IMR-90 (cell line): ENCODE measurements around the gene ANO10. TPM values are rescaled to one million over a fixed set of nuclear protein-coding genes. Genes with fewer than 3 reads are reported as not detected.

ENCODE experiments used
- ATAC-seq: fragments of 200-7000 bp; cut with Tn5 transposase; 2 replicates; pipeline ENCODE4 v1.9.1; 2020; ENCODE audit warnings: low read depth, mild to moderate bottlenecking, moderate library complexity
- BruUV-seq: library from RNA; stranded (reverse); fragments of 400-500 nt; replicated peaks from 2 replicates; lab custom pipeline; 2021; lab: Mats Ljungman, UMichigan
- CTCF ChIA-PET: fragments of 300-600 bp; formaldehyde crosslinking; extraction: SDS; loops from one replicate; lab custom pipeline; 2021; ENCODE audit warnings: antibody characterized with exemption; lab: Yijun Ruan, JAX
- POLR2A ChIA-PET: fragments of 300-600 bp; sonication (Branson Sonifier 250); formaldehyde crosslinking; loops from one replicate; lab custom pipeline; 2022; ENCODE audit warnings: antibody characterized with exemption; ENCODE audit not compliant: unreplicated experiment; lab: Charles Lee
- DNase-seq: peaks from one replicate; pipeline ENCODE4 v3.0.0; 2013
- H2AFZ ChIP-seq: replicated peaks from 2 replicates; pipeline ENCODE3; 2013; ENCODE audit warnings: low read length, mild to moderate bottlenecking; ENCODE audit not compliant: poor library complexity
- H2AK5ac ChIP-seq: 2 replicates; pipeline ENCODE4 v1.6.1; 2013; ENCODE audit warnings: low read depth, low read length, inconsistent platforms
- H2AK9ac ChIP-seq: replicated peaks from 2 replicates; pipeline ENCODE3; 2013; ENCODE audit warnings: mild to moderate bottlenecking, low read depth, low read length, moderate library complexity; ENCODE audit not compliant: poor library complexity
- H2BK120ac ChIP-seq: 2 replicates; pipeline ENCODE4 v1.6.1; 2013; ENCODE audit warnings: low read depth, low read length, inconsistent platforms
- H2BK15ac ChIP-seq: 3 replicates; pipeline ENCODE4 v1.6.1; 2013; ENCODE audit warnings: low read depth, low read length, inconsistent platforms
- H2BK20ac ChIP-seq: 2 replicates; pipeline ENCODE4 v1.6.1; 2013; ENCODE audit warnings: low read depth, mild to moderate bottlenecking, inconsistent platforms, low read length, moderate library complexity
- H2BK5ac ChIP-seq: 2 replicates; pipeline ENCODE4 v1.6.1; 2013; ENCODE audit warnings: mild to moderate bottlenecking, low read depth, low read length, inconsistent platforms; ENCODE audit not compliant: poor library complexity, severe bottlenecking
- H3K14ac ChIP-seq: replicated peaks from 2 replicates; pipeline ENCODE4 v1.6.1; 2013; ENCODE audit warnings: low read depth, low read length, inconsistent platforms
- H3K18ac ChIP-seq: 2 replicates; pipeline ENCODE4 v1.6.1; 2013; ENCODE audit warnings: low read depth, low read length, control low read depth
- H3K23ac ChIP-seq: 2 replicates; pipeline ENCODE4 v1.6.1; 2013; ENCODE audit warnings: low read depth, low read length, inconsistent platforms
- H3K27ac ChIP-seq: 2 replicates; pipeline ENCODE4 v1.5.1; 2013; ENCODE audit warnings: mild to moderate bottlenecking, control low read depth, low read length; ENCODE audit not compliant: insufficient read depth
- H3K27me3 ChIP-seq: 2 replicates; pipeline ENCODE4 v1.6.1; 2013; ENCODE audit warnings: low read length; ENCODE audit not compliant: control insufficient read depth, insufficient read depth
- H3K36me3 ChIP-seq: 2 replicates; pipeline ENCODE4 v1.6.1; 2013; ENCODE audit warnings: low read length, mixed read lengths; ENCODE audit not compliant: control insufficient read depth, insufficient read depth
- H3K4ac ChIP-seq: 2 replicates; pipeline ENCODE4 v1.6.1; 2013; ENCODE audit warnings: low read depth, low read length, inconsistent platforms
- H3K4me1 ChIP-seq: 2 replicates; pipeline ENCODE4 v1.6.1; 2013; ENCODE audit warnings: low read length, mixed read lengths; ENCODE audit not compliant: control insufficient read depth, insufficient read depth
- H3K4me2 ChIP-seq: 2 replicates; pipeline ENCODE4 v1.6.1; 2013; ENCODE audit warnings: low read depth, mild to moderate bottlenecking, control low read depth, low read length, moderate library complexity
- H3K4me3 ChIP-seq: 2 replicates; pipeline ENCODE4 v1.5.1; 2013; ENCODE audit warnings: low read depth, mild to moderate bottlenecking, control low read depth, low read length, moderate library complexity; ENCODE audit not compliant: insufficient read depth
- H3K56ac ChIP-seq: 2 replicates; pipeline ENCODE4 v1.6.1; 2013; ENCODE audit warnings: low read length, inconsistent platforms; ENCODE audit not compliant: insufficient read depth; ENCODE audit errors: extremely low read depth
- H3K79me1 ChIP-seq, 2 experiments: 2 replicates each; pipeline ENCODE4 v1.6.1; 2013; ENCODE audit warnings: low read length in 2 of 2, inconsistent platforms in 1 of 2, low read depth in 1 of 2
- H3K9ac ChIP-seq: 2 replicates; pipeline ENCODE4 v1.6.1; 2013; ENCODE audit warnings: low read depth, low read length, control low read depth
- H3K9me1 ChIP-seq: 2 replicates; pipeline ENCODE4 v1.6.1; 2013; ENCODE audit warnings: low read length, inconsistent platforms; ENCODE audit not compliant: insufficient read depth
- H3K9me3 ChIP-seq: 2 replicates; pipeline ENCODE4 v1.6.1; 2013; ENCODE audit warnings: low read length; ENCODE audit not compliant: control insufficient read depth, insufficient read depth
- H4K20me1 ChIP-seq: 2 replicates; pipeline ENCODE4 v1.6.1; 2013; ENCODE audit warnings: low read length, inconsistent platforms; ENCODE audit not compliant: insufficient read depth
- H4K5ac ChIP-seq: 2 replicates; pipeline ENCODE4 v1.6.1; 2013; ENCODE audit warnings: mild to moderate bottlenecking, low read depth, low read length, control low read depth
- H4K8ac ChIP-seq, 2 experiments: 2 replicates each; pipeline ENCODE4 v1.6.1; 2013; ENCODE audit warnings: low read depth in 2 of 2, low read length in 2 of 2, control low read depth in 1 of 2, inconsistent platforms in 1 of 2
- H4K91ac ChIP-seq: 2 replicates; pipeline ENCODE4 v1.6.1; 2013; ENCODE audit warnings: low read depth, low read length, inconsistent platforms; ENCODE audit not compliant: insufficient read depth
- BHLHE40 ChIP-seq: fragments of 150-350 bp; IDR thresholded peaks from 2 replicates; pipeline ENCODE4 v1.6.1; 2016; ENCODE audit warnings: mild to moderate bottlenecking, low read depth, low read length
- CEBPB ChIP-seq: IDR thresholded peaks from 2 replicates; pipeline ENCODE4 v1.6.1; 2012; ENCODE audit warnings: low read depth, low read length, improper control_type of control experiment
- CHD1 ChIP-seq: IDR thresholded peaks from 2 replicates; pipeline ENCODE4 v1.6.1; 2012; ENCODE audit warnings: low read depth, low read length, improper control_type of control experiment
- FOS ChIP-seq: fragments of 150-350 bp; IDR thresholded peaks from 2 replicates; pipeline ENCODE4 v1.6.1; 2016; ENCODE audit warnings: low read depth, low read length
- MAZ ChIP-seq: IDR thresholded peaks from 2 replicates; pipeline ENCODE4 v1.6.1; 2012; ENCODE audit warnings: low read depth, mild to moderate bottlenecking, low read length, improper control_type of control experiment, moderate library complexity, borderline replicate concordance
- MXI1 ChIP-seq: IDR thresholded peaks from 2 replicates; pipeline ENCODE4 v1.6.1; 2012; ENCODE audit warnings: low read depth, mild to moderate bottlenecking, low read length, moderate library complexity, borderline replicate concordance
- NFE2L2 ChIP-seq: fragments of 150-350 bp; IDR thresholded peaks from 2 replicates; pipeline ENCODE4 v1.6.1; 2016; ENCODE audit warnings: low read depth, mild to moderate bottlenecking, low read length
- POLR2A ChIP-seq: IDR thresholded peaks from 2 replicates; pipeline ENCODE4 v1.6.1; 2012; ENCODE audit warnings: mild to moderate bottlenecking, low read depth, low read length
- RAD21 ChIP-seq: IDR thresholded peaks from 2 replicates; pipeline ENCODE4 v1.6.1; 2012; ENCODE audit warnings: low read length, improper control_type of control experiment
- RFX5 ChIP-seq: IDR thresholded peaks from 2 replicates; pipeline ENCODE4 v1.8.0; 2012; ENCODE audit warnings: low read depth, mild to moderate bottlenecking, low read length, moderate library complexity
- SMC3 ChIP-seq: fragments of 150-350 bp; IDR thresholded peaks from 2 replicates; pipeline ENCODE4 v1.6.1; 2016; ENCODE audit warnings: low read depth, mild to moderate bottlenecking, antibody characterized with exemption, low read length, moderate library complexity
- USF2 ChIP-seq: fragments of 150-350 bp; IDR thresholded peaks from 2 replicates; pipeline ENCODE4 v1.6.1; 2017; ENCODE audit warnings: mild to moderate bottlenecking, antibody characterized with exemption, low read length, low read depth
- dilution Hi-C: fragments of 300-500 bp; cut with HindIII; formaldehyde crosslinking; loops from one replicate; pipeline ENCODE4 v1.14.3; 2018; ENCODE audit warnings: low sequenced_read_pairs; ENCODE audit not compliant: unreplicated experiment
- in situ Hi-C: fragments of 300-500 bp; cut with MboI; formaldehyde crosslinking; loops from 3 replicates; pipeline ENCODE4 v1.14.3; 2019; ENCODE audit warnings: low sequenced_read_pairs, inconsistent platforms, mixed read lengths
- intact Hi-C: fragments of 100-400 bp; cut with micrococcal nuclease; formaldehyde crosslinking; loops from 2 replicates; pipeline ENCODE4 v1.10.0; 2022
- polyA plus RNA-seq, 3 experiments: library from polyadenylated mRNA; depleted of rRNA; stranded (reverse); fragments of >200 nt; gene quantifications; 2 replicates each; pipeline ENCODE4 v1.2.3, GENCODE V29; 2012; ENCODE audit warnings: low replicate concordance in 1 of 3
- total RNA-seq: library from RNA; depleted of rRNA; stranded (reverse); fragments of >200 nt; gene quantifications from 2 replicates; pipeline ENCODE4 v1.2.3, GENCODE V29; 2012
- TF ChIP-seq, protein P1 (sequence below): fragments of 150-350 bp; IDR thresholded peaks from 2 replicates; pipeline ENCODE4 v1.6.1; 2016; ENCODE audit warnings: low read depth, mild to moderate bottlenecking, low read length, moderate library complexity, borderline replicate concordance
- TF ChIP-seq, protein P2 (sequence below): conservative IDR thresholded peaks from 2 replicates; pipeline ENCODE4 v1.5.1; 2012; ENCODE audit warnings: mild to moderate bottlenecking, low read depth, low read length, improper control_type of control experiment

The ANO10 gene
- total and polyA plus RNA-seq, 2 of the 4 experiments (the other 2 are of a cell fraction): 28.5 to 41.6 TPM

DNA sequence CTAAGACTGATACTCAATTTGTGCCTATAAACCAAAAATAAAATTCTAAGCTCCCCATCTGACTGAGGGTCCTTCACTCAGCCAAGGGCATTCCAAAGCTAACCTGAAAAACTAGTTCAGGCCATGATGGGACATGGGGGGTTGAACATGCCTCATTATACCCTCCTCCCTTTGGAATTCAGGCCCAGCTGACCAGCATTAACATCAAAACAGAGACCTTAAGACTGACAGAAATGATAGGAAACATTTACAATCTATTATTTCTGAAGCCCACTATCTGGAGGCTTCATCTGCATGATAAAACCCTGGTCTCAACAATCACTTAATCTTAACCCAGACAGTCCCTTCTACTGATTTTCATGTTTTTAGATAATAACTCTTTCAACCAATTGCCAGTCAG lies 140.4 kb downstream of the ANO10 start:
- H2BK5ac ChIP-seq: no peak overlapping the region
- no peak overlapping the region for H3K18ac ChIP-seq
- dilution Hi-C loops: no loop called here
- H3K4ac ChIP-seq: no peak overlapping the region
- no peak for TF ChIP-seq RFX5
- no peak for TF ChIP-seq FOS
- TF ChIP-seq CEBPB: no peak
- no peak for TF ChIP-seq SMC3
- TF ChIP-seq MXI1: no peak
- no peak for TF ChIP-seq NFE2L2
- TF ChIP-seq, protein P1, sequence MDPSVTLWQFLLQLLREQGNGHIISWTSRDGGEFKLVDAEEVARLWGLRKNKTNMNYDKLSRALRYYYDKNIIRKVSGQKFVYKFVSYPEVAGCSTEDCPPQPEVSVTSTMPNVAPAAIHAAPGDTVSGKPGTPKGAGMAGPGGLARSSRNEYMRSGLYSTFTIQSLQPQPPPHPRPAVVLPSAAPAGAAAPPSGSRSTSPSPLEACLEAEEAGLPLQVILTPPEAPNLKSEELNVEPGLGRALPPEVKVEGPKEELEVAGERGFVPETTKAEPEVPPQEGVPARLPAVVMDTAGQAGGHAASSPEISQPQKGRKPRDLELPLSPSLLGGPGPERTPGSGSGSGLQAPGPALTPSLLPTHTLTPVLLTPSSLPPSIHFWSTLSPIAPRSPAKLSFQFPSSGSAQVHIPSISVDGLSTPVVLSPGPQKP: no peak
- no peak for TF ChIP-seq USF2
- no peak for TF ChIP-seq MAZ
- TF ChIP-seq BHLHE40: no peak
- no peak for TF ChIP-seq RAD21
- TF ChIP-seq CHD1: no peak
- no peak for TF ChIP-seq POLR2A
- TF ChIP-seq, protein P2, sequence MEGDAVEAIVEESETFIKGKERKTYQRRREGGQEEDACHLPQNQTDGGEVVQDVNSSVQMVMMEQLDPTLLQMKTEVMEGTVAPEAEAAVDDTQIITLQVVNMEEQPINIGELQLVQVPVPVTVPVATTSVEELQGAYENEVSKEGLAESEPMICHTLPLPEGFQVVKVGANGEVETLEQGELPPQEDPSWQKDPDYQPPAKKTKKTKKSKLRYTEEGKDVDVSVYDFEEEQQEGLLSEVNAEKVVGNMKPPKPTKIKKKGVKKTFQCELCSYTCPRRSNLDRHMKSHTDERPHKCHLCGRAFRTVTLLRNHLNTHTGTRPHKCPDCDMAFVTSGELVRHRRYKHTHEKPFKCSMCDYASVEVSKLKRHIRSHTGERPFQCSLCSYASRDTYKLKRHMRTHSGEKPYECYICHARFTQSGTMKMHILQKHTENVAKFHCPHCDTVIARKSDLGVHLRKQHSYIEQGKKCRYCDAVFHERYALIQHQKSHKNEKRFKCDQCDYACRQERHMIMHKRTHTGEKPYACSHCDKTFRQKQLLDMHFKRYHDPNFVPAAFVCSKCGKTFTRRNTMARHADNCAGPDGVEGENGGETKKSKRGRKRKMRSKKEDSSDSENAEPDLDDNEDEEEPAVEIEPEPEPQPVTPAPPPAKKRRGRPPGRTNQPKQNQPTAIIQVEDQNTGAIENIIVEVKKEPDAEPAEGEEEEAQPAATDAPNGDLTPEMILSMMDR: no peak
- in situ Hi-C loops: no loop called here
- ChIA-PET POLR2A (no interaction called here), CTCF (no interaction called here)
- H2AK5ac ChIP-seq: no peak overlapping the region
- no peak overlapping the region for H4K8ac ChIP-seq
- intact Hi-C loops: no loop called here
- DNase-seq (no peak), ATAC-seq (no peak)
- no peak overlapping the region for H3K27ac ChIP-seq
- H3K27me3 ChIP-seq: no peaks in the 10 kb centered on the region
- no peak overlapping the region for H3K4me2 ChIP-seq
- H2AFZ ChIP-seq: no peak overlapping the region
- no peak overlapping the region for H3K56ac ChIP-seq
- no peaks in the 10 kb centered on the region for H4K20me1 ChIP-seq
- H2AK9ac ChIP-seq: no peak overlapping the region
- no peak overlapping the region for H4K5ac ChIP-seq
- H3K79me1 ChIP-seq: peaks cover 5 to 15% of the 10 kb centered on the region in 2 experiments; a peak in 2 of 4 replicates
- H3K14ac ChIP-seq: no peak overlapping the region
- no peak overlapping the region for H2BK120ac ChIP-seq
- H3K23ac ChIP-seq: no peak overlapping the region
- H3K4me3 ChIP-seq: no peak overlapping the region
- no TSS peak for BruUV-seq
- H3K9ac ChIP-seq: no peak overlapping the region
- no peaks in the 10 kb centered on the region; the same call in 1 of the 2 replicates for H3K36me3 ChIP-seq
- no peak overlapping the region for H2BK20ac ChIP-seq
- H2BK15ac ChIP-seq: no peak overlapping the region
- H3K9me1 ChIP-seq: peaks cover 3% of the 10 kb centered on the region
- peaks cover 2% of the 10 kb centered on the region; the same call in 1 of the 2 replicates for H3K4me1 ChIP-seq
- H3K9me3 ChIP-seq: no peaks in the 10 kb centered on the region
- H4K91ac ChIP-seq: no peak overlapping the region
